ENCODE results near the gene VPS25.

DNA sequence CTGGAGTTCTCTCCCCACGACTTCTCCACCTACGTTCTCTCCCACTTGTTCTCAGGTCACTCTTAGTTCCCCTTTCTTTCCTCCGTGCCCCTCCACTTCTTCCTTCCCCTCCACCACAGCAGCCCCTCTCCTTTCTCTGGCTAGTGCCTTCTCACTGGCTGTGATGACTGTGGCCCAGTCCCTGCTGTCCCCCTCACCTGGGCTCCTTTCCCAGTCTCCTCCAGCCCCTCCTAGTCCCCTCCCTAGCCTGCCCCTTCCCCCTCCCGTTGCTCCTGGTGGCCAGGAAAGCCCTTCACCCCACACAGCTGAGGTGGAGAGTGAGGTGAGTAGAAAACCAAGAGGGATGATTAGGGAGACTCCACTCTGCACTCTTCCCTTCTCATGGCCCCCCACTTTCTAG is 21.8 kb downstream of the VPS25 start:
- TF ChIP-seq, protein P1, sequence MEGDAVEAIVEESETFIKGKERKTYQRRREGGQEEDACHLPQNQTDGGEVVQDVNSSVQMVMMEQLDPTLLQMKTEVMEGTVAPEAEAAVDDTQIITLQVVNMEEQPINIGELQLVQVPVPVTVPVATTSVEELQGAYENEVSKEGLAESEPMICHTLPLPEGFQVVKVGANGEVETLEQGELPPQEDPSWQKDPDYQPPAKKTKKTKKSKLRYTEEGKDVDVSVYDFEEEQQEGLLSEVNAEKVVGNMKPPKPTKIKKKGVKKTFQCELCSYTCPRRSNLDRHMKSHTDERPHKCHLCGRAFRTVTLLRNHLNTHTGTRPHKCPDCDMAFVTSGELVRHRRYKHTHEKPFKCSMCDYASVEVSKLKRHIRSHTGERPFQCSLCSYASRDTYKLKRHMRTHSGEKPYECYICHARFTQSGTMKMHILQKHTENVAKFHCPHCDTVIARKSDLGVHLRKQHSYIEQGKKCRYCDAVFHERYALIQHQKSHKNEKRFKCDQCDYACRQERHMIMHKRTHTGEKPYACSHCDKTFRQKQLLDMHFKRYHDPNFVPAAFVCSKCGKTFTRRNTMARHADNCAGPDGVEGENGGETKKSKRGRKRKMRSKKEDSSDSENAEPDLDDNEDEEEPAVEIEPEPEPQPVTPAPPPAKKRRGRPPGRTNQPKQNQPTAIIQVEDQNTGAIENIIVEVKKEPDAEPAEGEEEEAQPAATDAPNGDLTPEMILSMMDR (IDR thresholded peaks at IDR 0.05; ENCODE audit: poor library complexity, severe bottlenecking): no peak
- no peak for TF ChIP-seq MXI1 (conservative IDR thresholded peaks at IDR 0.05; ENCODE audit: poor library complexity, severe bottlenecking)
- TF ChIP-seq SMC3 (conservative IDR thresholded peaks at IDR 0.05; ENCODE audit: poor library complexity): no peak
- TF ChIP-seq EZH2 (IDR thresholded peaks at IDR 0.05; ENCODE audit: borderline replicate concordance, insufficient read depth, low read length, poor library complexity, severe bottlenecking): no peak
- TF ChIP-seq TAF1 (IDR thresholded peaks at IDR 0.05; ENCODE audit: low read depth): no peak
